Measurements from ENCODE around the gene RNF31. TPM values are rescaled to one million over a fixed set of nuclear protein-coding genes. Genes with fewer than 3 reads are reported as not detected.
A peak's percentile ranks its signal among the peaks of the same experiment; 100 is the strongest.

The RNF31 gene
- polyA plus RNA-seq, 2 of the 4 experiments (the other 2 are of a cell fraction): 5.7 to 20.8 TPM

DNA sequence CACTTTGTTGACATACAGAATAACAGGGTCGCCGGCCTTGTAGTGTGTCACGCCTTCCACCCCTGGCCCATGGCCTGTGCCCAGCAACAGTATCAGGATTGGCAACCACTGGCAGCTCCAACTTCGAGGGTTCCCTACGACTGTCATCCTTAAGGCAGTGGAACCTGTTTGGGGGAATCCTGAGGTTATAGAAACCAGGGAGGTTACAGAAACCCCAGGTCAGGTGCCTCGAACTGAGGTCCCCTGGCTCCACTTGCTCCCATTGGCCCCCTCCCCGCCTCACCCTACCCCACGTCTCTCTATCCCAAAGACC lies 47.5 kb downstream of the RNF31 start:
- CTCF ChIA-PET: interaction anchor here (1.2 to 1.9 kb wide), 5 partner anchors 10 to 102 kb away, joined by 4 to 9 read pairs (median 5); partner anchors contain the start of genes IRF9 and MDP1
- POLR2A ChIA-PET: interaction anchor here (1.5 to 1.9 kb wide), 4 partner anchors 10 to 48 kb away, joined by 6 to 36 read pairs (median 12); partner anchors contain the start of genes CHMP4A, MDP1, RNF31 and TINF2
- Histone ChIP-seq H3K27ac (peak overlapping the region; percentile 88 to 98), H3K4me3 (peak overlapping the region; percentile 62), H3K4me2 (peak overlapping the region; percentile 77), H3K9me3 (no peaks in the 10 kb centered on the region), H3K4me1 (peaks cover 14% of the 10 kb centered on the region; the same call in 2 of the 3 replicates)
- 49% methylated on average over 8 of the region's 8 CpGs for WGBS (ENCODE audit: missing lambda C conversion rate)
- FAIRE-seq (no peak), ATAC-seq (no peak; a peak in 1 of 6 replicates), DNase-seq (ENCODE audit: low read depth in 1 of 2, low spot score in 1 of 2) (peak in 1 of 2 experiments; percentile 21)
- TF ChIP-seq E2F6 (IDR thresholded peaks at IDR 0.05; ENCODE audit: borderline replicate concordance, low read depth) (no peak), FOSB (CRISPR knock-in tag; IDR thresholded peaks at IDR 0.05) (no peak), BHLHE40 (IDR thresholded peaks at IDR 0.05; ENCODE audit: low read depth, low read length) (no peak), RARB (CRISPR knock-in tag; IDR thresholded peaks at IDR 0.05) (no peak)

DNA sequence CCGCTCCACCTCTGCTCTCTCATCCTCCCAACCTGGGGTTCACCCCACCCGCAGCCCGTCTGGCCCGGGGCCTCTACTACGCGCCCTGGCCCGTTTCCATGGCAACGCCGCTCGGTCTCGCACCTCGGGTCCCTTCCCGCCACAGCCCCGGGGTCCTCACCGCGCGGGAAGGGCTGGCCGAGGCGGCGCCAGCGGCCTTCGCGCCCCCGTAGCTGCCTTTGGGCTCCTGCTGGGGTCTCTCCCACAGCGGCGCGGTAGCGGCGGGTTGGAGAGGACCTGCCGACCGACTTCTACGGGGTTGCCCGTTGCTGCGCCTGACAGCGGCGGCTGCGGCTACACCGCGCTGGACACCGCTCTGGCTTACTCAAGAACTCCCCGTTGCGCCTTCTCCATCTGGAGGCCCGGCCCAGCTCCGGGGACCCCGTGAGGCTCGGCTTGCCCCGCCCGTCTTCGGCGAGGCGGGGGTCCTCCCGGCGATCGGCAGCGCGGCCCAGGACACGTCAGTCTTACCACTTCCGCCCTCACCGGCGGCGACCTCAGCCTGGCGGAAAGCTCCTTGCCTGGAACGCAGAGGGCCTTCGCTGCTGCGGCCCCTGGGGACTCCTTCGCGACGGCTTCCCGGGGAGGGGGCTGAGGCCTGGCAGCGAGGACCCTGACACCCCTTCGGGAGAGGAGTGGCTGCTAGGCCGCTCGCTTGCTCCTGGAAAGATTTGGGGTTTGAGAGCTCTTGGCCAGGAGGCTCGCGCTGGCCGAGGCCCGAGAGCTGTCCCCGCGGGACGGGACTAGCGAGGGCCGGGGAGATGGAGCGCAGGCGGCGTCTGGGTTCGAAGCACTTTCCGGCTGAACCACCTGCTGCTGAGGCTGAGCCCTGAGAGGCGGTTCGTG lies 48.1 kb downstream of the RNF31 start, which contains the start of gene TM9SF1:
Gene TM9SF1 (minus strand): TSS at position 256 of the 885 bp plus-strand sequence. CDS start 422 bp downstream, outside the sequence.
- TF ChIP-seq MYC (IDR thresholded peaks at IDR 0.05; ENCODE audit: borderline replicate concordance, low read length) (peak; percentile 60; the same call in 1 of the 2 replicates), POLR2AphosphoS2 (conservative IDR thresholded peaks at IDR 0.05; ENCODE audit: low read length) (no peak), E2F6 (IDR thresholded peaks at IDR 0.05; ENCODE audit: borderline replicate concordance, low read depth) (peak; percentile 100), ZFP36 (IDR thresholded peaks at IDR 0.05; ENCODE audit: borderline replicate concordance, partially characterized antibody) (no peak), HOXB5 (CRISPR knock-in tag; IDR thresholded peaks at IDR 0.05) (peak; percentile 17; the same call in 1 of the 2 replicates), POLR2A (IDR thresholded peaks at IDR 0.05; ENCODE audit: low read length) (peak; percentile 78), JUN (IDR thresholded peaks at IDR 0.05) (peak; percentile 78 to 94; a peak in 4 of 5 replicates), RNF2 (IDR thresholded peaks at IDR 0.05; ENCODE audit: borderline replicate concordance, low read depth) (peak; percentile 76; the same call in 1 of the 2 replicates), MAX (IDR thresholded peaks at IDR 0.05) (peak; percentile 96), FOSL2 (IDR thresholded peaks at IDR 0.05) (no peak), FOSL2 (CRISPR knock-in tag; IDR thresholded peaks at IDR 0.05) (peak; percentile 42; the same call in 1 of the 2 replicates), BCL3 (IDR thresholded peaks at IDR 0.05) (no peak), NPAS2 (CRISPR knock-in tag; IDR thresholded peaks at IDR 0.05; ENCODE audit: borderline replicate concordance) (no peak), TP53 (CRISPR knock-in tag; IDR thresholded peaks at IDR 0.05) (0 out of 2 replicates have a peak, but pooled peaks have one; percentile 11), KDM5A (IDR thresholded peaks at IDR 0.05) (peak; percentile 50; the same call in 1 of the 2 replicates), NR3C1 (IDR thresholded peaks at IDR 0.05) (no peak), PHF8 (IDR thresholded peaks at IDR 0.05; ENCODE audit: borderline replicate concordance, low read depth) (peak; percentile 62; the same call in 1 of the 2 replicates)
- TF ChIP-seq, protein P1, sequence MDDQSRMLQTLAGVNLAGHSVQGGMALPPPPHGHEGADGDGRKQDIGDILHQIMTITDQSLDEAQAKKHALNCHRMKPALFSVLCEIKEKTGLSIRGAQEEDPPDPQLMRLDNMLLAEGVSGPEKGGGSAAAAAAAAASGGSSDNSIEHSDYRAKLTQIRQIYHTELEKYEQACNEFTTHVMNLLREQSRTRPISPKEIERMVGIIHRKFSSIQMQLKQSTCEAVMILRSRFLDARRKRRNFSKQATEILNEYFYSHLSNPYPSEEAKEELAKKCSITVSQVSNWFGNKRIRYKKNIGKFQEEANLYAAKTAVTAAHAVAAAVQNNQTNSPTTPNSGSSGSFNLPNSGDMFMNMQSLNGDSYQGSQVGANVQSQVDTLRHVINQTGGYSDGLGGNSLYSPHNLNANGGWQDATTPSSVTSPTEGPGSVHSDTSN (IDR thresholded peaks at IDR 0.05): peak; percentile 20; the same call in 1 of the 2 replicates
- FAIRE-seq: no peak
- CTCF ChIA-PET: interaction anchor here (0.6 to 1.9 kb wide), 9 partner anchors 8 to 101 kb away, joined by 3 to 9 read pairs (median 5); partner anchors contain the start of genes IRF9 and MDP1
- peak; percentile 79 to 90 for DNase-seq (ENCODE audit: low read depth in 1 of 2, low spot score in 1 of 2)
- Histone ChIP-seq H3K4me2 (peak within 1 kb of the TSS; percentile 77), H3K9me3 (no peaks in the 10 kb centered on the region), H3K27ac (peak within 1 kb of the TSS; percentile 88 to 98), H3K4me3 (peak within 1 kb of the TSS; percentile 62), H3K4me1 (peaks cover 14% of the 10 kb centered on the region; the same call in 2 of the 3 replicates)
- 3% methylated on average over 37 of the region's 89 CpGs for WGBS (ENCODE audit: missing lambda C conversion rate)
- ATAC-seq: peak; percentile 96
- POLR2A ChIA-PET: interaction anchor here (0.5 to 1.9 kb wide), 11 partner anchors 10 to 1100 kb away, joined by 3 to 36 read pairs (median 5); partner anchors contain the start of genes CHMP4A, MDP1, RABGGTA and RNF31
